GM21786 (cell line): ENCODE data around the gene CDC25B.

Source experiments
- ATAC-seq: cut with Tn5 transposase; IDR thresholded peaks from one replicate; pipeline ENCODE4 v1.9.1; 2021; ENCODE audit not compliant: unreplicated experiment

CDC25B gene

GRCh38 chr20:3795511-3796468 lies at the start of gene CDC25B:
CDC25B (plus strand) TSS chr20:3796310; CDS start chr20:3796532, 222 bp downstream.
- ATAC-seq, result peak; percentile 57

- no peak for ATAC-seq
These were observed 48.6 kb upstream of the CDC25B start for GRCh38 chr20:3747471-3747870.

- ATAC-seq, result no peak
These were observed 48.0 kb upstream of the CDC25B start for GRCh38 chr20:3748073-3748472.

GRCh38 chr20:3749087-3749688 lies 46.9 kb upstream of the CDC25B start:
- no peak for ATAC-seq

- no peak for ATAC-seq
These were observed 46.2 kb upstream of the CDC25B start for GRCh38 chr20:3749689-3750531.

GRCh38 chr20:3751305-3751674 lies 44.8 kb upstream of the CDC25B start:
- ATAC-seq, result no peak

- ATAC-seq, result no peak
These were observed 44.3 kb upstream of the CDC25B start for GRCh38 chr20:3751675-3752385.

- ATAC-seq, result no peak
These were observed 43.7 kb upstream of the CDC25B start for GRCh38 chr20:3752386-3752759.

- ATAC-seq, result no peak
These were observed 43.0 kb upstream of the CDC25B start for GRCh38 chr20:3753098-3753497.

GRCh38 chr20:3753501-3754275 lies 42.4 kb upstream of the CDC25B start:
- ATAC-seq, result no peak

GRCh38 chr20:3754276-3754630 lies 41.9 kb upstream of the CDC25B start:
- ATAC-seq, result no peak

- ATAC-seq, result no peak
These were observed 40.8 kb upstream of the CDC25B start for GRCh38 chr20:3755269-3755668.

GRCh38 chr20:3755814-3756480 lies 40.2 kb upstream of the CDC25B start:
- no peak for ATAC-seq

- no peak for ATAC-seq
These were observed 38.8 kb upstream of the CDC25B start for GRCh38 chr20:3757268-3757667.

GRCh38 chr20:3758566-3758965 lies 37.5 kb upstream of the CDC25B start:
- no peak for ATAC-seq

GRCh38 chr20:3759316-3759823 lies 36.7 kb upstream of the CDC25B start:
- no peak for ATAC-seq

- no peak for ATAC-seq
These were observed 36.2 kb upstream of the CDC25B start for GRCh38 chr20:3759884-3760283.

- ATAC-seq, result no peak
These were observed 35.3 kb upstream of the CDC25B start for GRCh38 chr20:3760655-3761348.
